ENCODE measurements around the gene DOCK4.

GRCh38 chr7:111711426-111712065, 494.7 kb downstream of the DOCK4 start:
- no peak for TF ChIP-seq CTCF (IDR thresholded peaks at IDR 0.05)
- no peak for TF ChIP-seq MAX (CRISPR knock-in tag; IDR thresholded peaks at IDR 0.05)
